Measurements from ENCODE around the gene NT5M.

Gene NT5M

GRCh38 chr17:17303847-17304490, 796 bp downstream of the NT5M start:
- no peak for DNase-seq (ENCODE audit: low read depth)

- no peak for DNase-seq (ENCODE audit: low read depth)
These were observed 1.4 kb downstream of the NT5M start for GRCh38 chr17:17304521-17304985.

GRCh38 chr17:17305281-17305801, 2.2 kb downstream of the NT5M start:
- DNase-seq (ENCODE audit: low read depth) = no peak

GRCh38 chr17:17309356-17309755, 6.2 kb downstream of the NT5M start:
- no peak for DNase-seq (ENCODE audit: low read depth)

GRCh38 chr17:17313350-17313991, 10.3 kb downstream of the NT5M start:
- peak; percentile 33 for DNase-seq (ENCODE audit: low read depth)

GRCh38 chr17:17314501-17315071, 11.4 kb downstream of the NT5M start:
- DNase-seq (ENCODE audit: low read depth) = no peak

GRCh38 chr17:17315142-17315821, 12.1 kb downstream of the NT5M start:
- DNase-seq (ENCODE audit: low read depth) = no peak

GRCh38 chr17:17320188-17320910, 17.2 kb downstream of the NT5M start:
- no peak for DNase-seq (ENCODE audit: low read depth)

- no peak for DNase-seq (ENCODE audit: low read depth)
These were observed 17.7 kb downstream of the NT5M start for GRCh38 chr17:17320911-17321220.

GRCh38 chr17:17321356-17322025, 18.3 kb downstream of the NT5M start:
- DNase-seq (ENCODE audit: low read depth) = no peak

GRCh38 chr17:17322516-17323510, 19.6 kb downstream of the NT5M start:
- no peak for DNase-seq (ENCODE audit: low read depth)

GRCh38 chr17:17324616-17325015, 21.4 kb downstream of the NT5M start:
- DNase-seq (ENCODE audit: low read depth) = no peak

GRCh38 chr17:17325228-17325627, 22.1 kb downstream of the NT5M start:
- DNase-seq (ENCODE audit: low read depth) = no peak

- no peak for DNase-seq (ENCODE audit: low read depth)
These were observed 22.6 kb downstream of the NT5M start for GRCh38 chr17:17325816-17326215.

GRCh38 chr17:17326275-17326875, 23.2 kb downstream of the NT5M start:
- no peak for DNase-seq (ENCODE audit: low read depth)

GRCh38 chr17:17328251-17328650, 25.1 kb downstream of the NT5M start:
- no peak for DNase-seq (ENCODE audit: low read depth)

- DNase-seq (ENCODE audit: low read depth) = no peak
These were observed 38.3 kb downstream of the NT5M start for GRCh38 chr17:17341452-17341851.

GRCh38 chr17:17342242-17342945, 39.2 kb downstream of the NT5M start:
- no peak for DNase-seq (ENCODE audit: low read depth)

- no peak for DNase-seq (ENCODE audit: low read depth)
These were observed 40.1 kb downstream of the NT5M start for GRCh38 chr17:17343160-17343735.
